H4 (cell line): ENCODE measurements around the gene SLC22A31. TPM values are rescaled to one million over a fixed set of nuclear protein-coding genes. Genes with fewer than 3 reads are reported as not detected.
"Not testable (repeated sequence)": the region's sequence is repeated elsewhere in the genome, so short reads cannot be mapped to it uniquely, and the experiment has no call there.

ENCODE experiments used
- DNase-seq: peaks from one replicate; pipeline ENCODE4 v3.0.0-alpha.2; 2015; ENCODE audit warnings: low spot score
- total RNA-seq: library from RNA; depleted of rRNA; stranded (reverse); fragments of >200 nt; shearing (Covaris generic); gene quantifications from 2 replicates; pipeline ENCODE4 v1.2.3, GENCODE V29; 2014

Gene SLC22A31
- total RNA-seq, 1 experiment from 2014 or later: not detected

DNA sequence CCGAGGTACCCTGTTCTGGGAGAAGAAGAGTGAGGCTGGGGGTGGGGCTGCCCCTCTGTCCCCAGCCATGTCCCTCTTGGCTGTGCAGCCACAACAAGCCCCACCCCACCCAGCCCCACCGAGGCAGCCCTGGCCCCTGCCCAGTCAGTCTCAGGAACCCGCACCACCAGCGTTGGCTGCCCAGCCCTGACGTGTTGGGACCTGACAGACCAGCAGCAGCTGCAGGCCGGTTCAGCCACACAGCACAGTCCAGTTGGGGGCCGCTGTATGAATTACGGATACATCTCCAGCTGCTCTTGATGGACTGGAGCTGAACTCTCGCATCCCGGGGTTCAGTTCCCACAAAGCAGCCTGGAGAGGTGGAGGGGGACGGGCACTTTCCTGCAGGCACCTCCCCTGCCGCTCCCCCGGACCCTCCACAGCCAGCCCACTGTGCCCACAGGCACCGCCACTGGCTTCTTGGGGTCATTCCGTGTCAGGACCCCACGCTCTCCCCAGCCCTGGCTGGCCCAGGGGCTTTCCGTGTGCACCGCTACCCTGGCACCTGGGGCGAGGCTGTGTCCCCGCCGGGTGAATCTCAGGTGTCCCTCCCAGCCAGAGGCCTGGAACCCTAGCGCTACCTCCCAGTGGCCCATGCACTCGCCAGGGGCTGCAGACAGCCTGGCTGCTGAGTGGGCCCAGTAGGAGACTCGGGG lies 21.7 kb downstream of the SLC22A31 start:
- no peak for DNase-seq

DNA sequence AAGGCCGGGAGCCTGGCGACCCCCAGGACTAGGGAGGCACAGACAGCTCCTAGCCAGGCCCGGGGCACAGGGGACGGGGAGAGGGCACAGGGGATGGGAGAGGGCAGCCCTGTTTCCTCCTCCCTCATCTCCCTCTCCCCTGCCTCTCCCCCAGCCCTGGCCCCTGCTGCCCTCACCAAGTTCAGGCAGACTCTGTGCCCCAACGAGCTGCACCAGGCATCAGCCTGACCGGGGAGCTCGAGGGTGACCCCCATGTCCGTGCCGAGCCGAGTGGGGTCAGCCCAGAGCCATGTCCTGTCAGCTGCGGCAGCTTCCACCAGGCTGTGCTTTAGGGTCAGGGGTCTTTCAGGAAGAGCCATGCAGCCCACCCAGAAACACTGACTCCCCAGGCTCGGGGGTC lies 22.8 kb downstream of the SLC22A31 start:
- DNase-seq: no peak

DNA sequence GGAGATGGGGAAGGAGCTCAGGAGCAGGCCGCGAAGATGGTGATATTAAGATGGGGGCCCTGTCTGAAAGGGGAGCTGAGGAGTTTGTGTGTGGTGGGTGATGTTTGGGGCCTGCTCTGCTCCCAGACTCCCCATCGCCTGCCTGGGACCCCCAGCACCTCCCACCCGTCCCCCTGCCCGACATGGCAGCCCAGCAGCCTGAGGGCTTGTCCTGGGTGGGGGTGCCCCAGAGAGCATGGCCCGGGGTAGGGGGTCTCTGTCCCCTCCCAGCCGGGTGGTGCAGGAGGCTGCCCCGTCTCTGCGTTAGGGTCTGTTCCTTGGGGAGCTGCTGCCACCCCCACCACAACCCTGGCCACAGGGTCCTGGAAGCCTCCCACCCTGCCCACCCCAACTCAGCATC lies 23.6 kb downstream of the SLC22A31 start:
- DNase-seq: no peak

DNA sequence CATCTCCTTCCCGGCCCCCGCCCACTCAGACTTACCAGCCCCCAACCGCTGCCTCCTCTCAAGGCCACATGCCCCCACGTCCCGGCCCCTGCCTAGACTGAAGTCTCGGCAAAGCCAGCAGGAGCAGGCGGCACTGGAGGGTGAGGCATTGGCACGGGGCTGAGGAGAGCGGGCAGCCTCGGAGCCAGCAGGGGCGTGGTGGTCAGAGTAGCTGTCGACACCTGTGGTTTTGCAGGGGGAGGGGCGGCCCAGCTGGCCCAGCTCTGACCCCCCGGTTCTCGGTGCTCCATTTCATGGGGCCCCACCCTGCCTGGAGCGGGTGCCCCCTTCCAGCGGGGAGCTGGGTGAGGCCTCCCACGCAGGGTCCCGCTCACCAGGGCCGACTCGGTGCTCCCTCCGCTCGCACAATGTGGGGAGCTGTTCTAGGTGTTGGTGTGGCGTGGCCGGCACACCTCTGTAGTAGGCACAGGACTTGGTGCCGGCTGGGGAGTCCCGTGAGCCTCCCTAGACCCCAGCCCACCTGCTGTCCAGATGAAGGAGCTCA lies 24.1 kb downstream of the SLC22A31 start:
- no peak for DNase-seq

DNA sequence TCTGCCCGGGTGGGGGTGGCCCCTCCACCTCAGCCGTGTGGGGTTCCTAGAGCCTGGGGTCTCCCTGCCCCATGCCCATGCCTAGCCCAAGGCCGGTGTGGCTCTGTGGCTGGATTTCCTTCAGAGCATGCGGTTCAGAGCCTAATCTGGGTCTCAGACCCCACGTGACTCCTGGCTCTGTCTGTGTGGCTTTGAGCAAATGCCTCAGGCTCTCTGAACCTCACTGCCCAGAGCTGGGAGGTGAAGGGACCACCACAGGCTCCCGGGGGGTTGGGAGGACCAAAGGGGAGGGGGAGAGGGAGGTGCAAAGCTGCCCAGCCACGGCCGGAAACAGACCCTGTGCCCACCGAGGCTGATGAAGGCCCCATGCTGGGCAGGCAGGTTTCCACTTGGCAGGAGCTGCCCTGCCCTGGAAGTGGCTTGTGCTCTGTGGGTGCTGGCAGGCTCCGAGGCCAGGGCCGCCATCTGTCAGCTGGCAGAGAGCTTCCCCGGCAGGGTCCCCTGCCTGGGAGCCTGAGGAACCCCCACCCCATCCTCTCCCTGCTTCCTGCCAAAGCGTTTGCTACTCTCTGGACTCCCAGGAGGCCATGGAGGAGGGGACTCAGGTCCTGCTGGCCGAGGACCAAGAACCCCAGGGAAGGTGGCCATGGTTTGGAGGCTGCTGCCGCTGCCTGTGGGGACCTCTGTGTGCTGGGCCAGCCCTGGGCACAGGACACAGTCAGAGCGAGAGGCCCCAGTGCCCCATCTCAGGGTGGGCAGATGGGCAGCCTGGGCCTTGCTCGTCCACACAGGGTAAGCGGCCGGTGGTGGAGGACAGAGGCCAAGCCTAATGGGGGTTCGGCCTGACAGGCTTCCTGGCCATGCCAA lies 24.8 kb downstream of the SLC22A31 start:
- DNase-seq: no peak

DNA sequence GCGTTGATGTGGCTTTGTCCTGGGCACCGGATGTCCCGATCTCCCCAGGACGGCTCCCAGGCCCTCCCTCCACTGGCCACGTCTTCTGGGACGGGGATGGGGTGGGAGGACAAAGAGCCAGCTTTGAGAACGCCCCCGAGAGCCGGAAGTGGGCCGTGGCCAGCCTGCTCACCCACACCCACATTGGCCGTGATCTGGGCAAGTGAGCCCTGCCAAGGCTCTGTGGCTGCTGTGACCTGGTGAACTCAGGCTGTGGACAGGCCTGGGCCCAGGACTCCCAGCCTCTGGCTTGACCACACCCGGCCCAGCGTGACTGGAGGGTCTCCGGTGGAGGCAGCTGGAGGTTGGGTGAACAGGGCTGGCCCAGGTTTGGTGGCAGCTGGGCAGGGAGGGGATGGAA lies 25.5 kb downstream of the SLC22A31 start:
- DNase-seq: peak; percentile 47

DNA sequence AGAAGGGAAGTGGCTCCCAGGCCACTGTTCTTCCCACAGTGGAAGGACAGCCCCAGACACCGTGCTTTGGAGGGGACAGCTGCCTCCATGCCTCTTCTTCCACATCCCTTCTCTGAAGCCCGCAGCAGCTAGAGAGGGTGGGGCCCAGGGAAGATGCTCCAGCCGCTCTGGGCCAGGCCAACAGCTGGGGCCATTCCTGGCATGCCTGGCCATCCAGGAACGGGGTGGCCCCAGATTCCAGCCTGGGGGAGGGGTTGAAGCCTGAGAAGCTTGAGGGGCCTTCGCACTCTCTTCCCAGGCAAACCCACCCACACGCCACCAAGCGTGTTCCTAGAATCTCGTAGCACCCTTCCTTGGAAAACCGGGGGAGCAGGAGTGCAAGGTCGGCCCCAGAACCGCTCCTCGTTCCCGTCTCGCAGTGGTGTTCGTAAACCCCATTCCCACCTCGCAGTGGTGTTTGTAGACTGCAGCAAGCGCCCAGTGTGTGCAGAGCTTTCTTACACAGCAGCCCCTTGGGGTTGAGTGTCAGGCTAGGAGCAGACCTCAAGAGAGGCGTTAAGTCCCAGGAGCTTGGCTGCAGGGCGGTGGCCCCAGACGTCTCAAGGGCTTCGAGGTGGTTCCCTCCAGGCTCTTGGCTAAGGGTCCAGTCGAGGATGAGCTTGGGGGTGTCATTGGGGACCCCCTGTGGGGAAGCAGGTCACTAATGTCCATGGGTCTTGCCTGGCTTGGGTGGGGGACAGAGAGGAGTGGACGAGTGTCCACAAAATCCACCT lies 26.1 kb downstream of the SLC22A31 start:
- DNase-seq: no peak

DNA sequence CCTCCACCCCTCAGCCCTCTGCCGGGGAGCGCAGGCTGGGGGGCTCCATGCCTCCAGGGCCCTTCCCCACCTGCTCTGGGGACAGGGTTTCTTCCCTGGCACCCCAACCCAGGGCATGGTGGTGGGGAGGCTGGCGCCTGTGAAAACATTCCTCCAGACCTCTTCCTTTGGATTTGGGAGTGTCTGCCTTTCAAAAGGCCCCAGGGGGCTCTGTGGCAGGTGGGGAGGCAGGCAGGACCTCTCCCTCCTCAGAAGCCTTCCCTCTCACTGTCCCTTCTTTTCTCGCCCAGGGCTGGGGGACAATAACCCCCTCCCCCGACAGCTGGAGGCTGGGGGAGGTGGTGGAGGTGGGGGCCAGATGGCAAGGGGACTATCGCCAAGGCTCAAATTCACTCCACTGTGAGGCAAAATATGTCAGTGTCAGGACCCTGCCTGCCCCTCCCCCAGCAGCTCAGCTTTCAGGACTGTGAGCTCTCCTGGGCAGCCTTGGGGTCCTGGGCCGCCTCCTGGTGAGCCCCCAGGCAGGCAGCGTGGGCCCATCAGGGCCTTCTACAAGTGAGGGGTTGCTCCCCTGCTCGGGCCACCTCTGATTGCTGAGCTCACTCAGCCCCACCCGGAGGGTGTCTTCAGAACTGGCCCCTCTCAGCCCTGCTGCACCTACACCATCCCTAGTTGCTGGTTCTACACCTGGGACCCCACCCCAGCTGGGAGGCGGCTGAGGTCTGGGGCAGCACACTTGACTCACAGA lies 27.0 kb downstream of the SLC22A31 start:
- DNase-seq: no peak

DNA sequence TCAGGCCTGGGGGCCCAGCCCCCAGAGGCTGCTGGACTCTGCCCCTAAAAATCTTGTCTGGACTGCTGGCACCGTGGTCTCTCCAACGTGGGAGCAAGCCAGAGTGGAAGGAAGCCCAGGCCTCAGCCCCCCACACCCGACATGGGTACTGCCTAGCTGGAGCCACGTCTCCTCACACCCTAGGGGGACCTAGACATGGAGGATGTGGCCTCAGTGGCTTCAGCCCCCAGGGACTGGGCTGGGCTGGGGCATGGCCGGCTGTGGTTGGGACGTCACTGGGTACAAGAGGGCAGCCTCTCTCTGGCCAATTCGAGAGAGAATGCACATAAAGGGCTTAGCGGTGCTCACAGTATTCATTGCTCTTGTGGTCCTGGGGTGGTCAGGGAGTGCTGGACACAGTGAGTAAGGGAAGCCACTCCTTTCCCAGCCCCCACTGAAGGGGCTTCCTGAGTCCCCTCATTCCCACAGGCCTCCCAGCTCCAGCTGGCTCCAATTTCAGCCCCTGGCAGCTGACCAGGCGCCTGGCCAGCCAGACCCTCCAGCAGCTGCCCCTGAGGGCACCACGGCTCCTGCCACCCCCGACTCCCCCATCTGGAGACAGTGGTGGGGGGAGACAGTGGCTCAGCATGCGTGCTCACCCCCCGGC lies 27.7 kb downstream of the SLC22A31 start:
- no peak for DNase-seq

DNA sequence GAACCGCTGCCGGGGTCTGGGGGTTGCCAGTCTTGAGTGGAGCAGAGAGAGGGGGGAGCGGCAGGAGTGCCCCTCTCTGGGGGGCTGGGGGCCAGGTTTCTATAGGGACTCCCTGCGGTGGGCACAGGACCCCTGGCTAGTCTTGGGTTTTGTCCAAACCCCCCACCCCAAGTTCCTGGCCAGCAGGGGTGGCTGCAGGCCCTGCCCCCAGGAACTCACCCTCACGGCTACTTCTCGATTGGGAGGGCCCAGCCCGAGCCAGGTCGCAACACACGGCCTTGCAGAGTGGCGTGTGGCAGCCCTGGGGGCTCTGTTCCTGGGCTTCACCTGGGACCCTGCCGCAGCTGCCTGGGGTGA lies 28.2 kb downstream of the SLC22A31 start:
- DNase-seq: no peak

DNA sequence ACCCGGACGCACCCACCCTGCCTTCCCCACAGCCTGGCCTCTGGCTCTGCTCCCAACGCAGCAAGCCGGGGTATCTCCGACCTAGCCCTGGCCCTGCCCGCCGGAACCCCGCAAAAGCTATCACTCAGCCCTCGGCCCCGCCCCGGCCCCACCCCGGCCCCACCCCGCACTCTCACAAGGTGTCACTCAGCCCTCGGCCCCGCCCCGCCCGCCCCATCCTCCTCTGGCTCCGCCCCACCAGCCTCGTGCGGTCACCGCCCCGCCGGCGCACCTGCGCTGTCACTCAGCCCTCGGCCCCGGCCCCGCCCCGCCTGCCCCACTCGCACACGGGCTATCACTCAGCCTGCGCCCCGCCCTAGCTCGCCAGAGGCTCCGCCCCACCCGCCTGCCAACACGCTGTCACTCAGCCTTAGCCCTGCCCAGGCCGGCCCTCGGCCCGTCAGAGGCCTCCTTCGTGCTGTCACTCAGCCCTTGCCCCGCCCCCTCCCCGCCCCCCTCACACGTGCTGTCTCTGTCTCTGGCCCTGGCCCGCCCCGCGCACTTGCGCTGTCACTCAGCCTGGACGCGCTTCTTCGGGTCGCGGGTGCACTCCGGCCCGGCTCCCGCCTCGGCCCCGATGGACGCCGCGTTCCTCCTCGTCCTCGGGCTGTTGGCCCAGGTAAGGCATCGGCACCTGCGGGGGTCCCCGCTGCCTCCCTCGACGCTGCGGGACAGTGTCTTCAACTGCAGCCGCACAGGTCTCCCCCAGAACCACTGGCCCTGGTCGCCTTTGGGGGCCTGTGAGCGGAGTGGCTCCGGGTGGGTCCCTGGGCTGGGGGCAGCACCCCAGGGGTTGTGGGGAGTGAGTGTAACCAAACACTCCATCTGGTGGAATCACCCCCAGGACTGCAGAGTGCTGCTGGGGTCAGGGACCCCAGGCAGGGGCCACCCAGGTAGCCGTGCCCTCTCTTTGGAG lies 28.8 kb downstream of the SLC22A31 start, which contains the start of gene CDH15:
Gene CDH15 (plus strand): TSS at position 533 of the 955 bp plus-strand sequence. CDS start 84 bp downstream, at position 617.
- peak; percentile 59 for DNase-seq

DNA sequence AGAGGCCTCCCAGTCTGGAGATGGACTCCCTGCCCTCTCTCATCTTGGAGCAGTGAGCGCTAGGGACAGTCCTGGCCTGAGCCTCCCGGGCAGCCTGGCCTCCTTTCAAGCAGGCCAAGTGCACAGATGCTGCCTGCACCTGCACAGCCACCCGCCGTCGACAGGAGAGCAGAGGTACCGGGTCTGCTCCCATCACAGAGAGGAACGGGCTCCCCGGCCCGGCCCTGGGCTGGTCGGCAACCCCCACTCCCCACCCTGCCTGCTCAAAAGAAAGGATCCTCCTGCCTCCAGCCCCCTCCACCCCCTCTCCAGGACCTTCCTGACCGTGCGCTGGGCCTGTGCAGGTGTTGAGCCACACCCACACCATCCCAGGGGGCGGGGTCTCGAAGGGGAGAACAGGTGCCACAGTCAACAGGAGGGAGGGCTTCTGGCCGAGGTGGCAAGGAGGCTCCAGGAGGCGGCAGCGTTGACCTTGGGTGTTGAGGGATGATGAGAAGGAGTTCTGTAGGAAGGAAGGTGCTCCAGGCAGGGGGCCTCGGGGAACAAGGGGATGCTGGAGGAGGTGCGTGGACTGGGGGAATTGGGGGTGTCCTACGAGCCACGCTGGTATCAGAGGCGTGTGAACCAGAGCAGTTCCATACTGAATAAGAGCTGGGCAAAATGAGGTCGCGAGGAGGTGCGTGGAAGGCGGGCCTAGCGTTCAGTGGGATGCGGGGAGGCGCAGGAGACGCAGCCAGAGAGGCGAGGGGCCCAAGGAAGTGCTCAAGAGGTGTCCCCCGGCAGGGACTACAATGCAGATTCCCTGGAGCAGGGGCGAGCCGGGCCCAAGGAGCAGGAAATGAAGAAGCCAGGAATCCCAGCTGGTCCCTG lies 29.8 kb downstream of the SLC22A31 start:
- no peak for DNase-seq

DNA sequence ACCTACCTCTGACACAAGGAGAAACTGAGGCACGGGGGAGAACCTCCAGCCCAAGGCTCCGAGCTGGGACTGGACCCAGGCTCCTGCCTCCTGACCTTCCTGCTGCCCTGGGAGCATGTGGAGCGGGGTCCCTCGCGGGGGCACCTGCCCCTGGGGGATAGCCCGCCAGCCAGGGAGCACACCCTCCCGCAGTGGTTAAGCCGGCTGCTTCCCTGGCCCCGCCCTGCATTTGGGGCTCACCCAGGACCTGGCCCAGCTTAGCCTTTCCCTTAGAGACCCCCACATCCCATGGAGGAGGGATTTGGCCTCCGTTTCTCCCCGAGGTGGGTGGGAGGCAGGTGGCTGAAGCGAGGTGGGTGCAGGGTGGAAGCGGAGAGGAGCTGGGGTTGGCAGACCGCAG lies 30.6 kb downstream of the SLC22A31 start:
- DNase-seq: no peak

DNA sequence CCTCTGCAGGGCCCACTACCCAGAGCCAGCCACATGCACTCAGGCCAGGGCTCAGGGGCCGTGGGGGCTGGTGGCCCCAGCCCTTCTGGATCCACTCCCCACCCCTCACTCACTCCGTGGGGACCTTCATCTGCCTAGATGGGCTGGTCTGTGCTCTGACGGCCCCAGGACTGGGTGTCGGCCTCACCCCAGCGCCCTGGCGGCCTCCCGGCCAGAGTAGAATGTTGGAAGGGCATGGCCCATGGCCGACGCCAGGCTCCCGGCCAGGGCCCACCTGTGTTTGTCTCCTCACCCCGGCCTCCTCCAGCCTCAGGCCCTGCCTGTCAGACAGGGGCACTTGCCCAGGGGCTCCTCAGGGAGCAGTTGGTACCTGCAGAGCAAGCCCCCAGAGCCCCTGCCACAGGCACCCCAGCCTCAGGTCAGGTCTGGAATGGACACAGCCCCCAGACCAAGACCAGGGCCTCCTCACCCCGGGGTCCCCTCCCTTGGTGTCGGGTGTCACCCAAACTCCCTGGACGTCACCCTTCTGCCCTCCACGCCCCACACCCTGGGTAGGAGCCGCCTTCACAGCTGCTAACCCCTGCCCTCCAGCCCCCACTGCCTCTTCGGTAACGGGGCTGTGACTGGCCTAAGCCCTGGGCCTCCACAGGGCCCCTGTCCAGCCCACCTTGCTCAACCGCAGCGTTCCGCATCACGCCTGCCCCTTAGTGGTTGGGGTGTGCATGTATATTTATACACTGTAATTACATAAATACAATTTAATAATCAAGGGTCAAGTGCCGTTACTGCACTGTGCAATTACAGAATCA lies 31.8 kb downstream of the SLC22A31 start:
- DNase-seq: no peak

DNA sequence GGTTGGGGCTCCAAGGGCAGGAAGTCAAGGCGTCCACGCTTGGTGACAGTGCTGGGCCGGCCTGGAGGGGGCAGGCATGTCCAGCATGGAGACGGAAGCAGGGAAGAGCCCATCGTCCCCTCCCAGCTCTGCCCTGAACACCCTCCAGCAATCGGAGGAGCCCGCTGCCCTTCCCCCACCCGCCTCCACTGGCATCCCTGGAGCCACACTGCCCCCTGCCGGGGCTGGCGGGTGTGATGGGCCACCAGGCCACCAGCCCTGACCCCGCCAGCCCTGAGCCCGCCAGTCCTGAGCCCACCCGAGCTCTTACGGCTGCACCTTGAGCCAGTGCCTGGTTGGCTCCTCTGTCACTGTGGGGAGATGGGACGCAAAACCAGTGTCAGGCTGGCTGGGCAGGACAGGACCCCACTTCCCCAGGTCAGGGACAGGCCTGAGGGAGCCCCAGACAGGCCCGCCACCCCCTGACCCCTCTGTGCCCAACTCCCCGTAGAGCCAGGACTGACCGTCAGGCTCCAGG lies 32.9 kb downstream of the SLC22A31 start:
- peak; percentile 90 for DNase-seq

DNA sequence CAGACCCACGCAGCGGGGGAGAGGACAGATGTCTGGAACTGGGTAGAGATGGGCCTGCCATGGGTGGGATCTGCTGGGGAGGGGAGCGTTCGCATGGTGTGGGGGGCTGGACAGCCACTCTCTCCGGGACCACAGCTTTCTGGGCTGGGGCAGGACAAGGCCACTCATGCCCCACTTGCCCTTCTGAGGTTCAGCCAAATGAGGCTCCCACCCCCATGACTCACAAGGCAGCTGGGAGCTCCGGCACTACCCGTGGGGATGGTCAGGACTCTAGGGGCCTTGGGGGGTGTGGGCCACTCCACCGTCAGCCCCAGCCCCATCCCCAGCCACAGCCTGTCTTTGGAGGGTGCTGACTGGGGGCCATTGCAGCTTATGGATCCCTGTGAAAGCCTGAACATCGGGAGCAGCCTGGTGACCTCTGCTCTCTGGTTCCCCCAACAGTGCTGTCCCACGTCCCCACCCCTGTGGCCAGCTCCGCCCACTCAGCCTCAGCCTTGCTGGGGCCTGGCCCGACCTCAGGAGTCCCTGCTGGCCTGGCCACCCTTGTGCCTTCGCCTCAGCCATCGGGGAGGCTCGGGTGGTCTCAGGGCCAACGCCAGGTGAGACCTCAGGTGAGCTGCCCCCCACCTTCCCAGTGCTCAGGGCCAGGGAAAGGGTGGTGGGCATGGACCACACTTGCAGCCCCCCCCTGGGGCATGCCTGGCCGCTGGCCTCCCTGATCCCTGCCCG lies 33.5 kb downstream of the SLC22A31 start:
- DNase-seq: no peak

DNA sequence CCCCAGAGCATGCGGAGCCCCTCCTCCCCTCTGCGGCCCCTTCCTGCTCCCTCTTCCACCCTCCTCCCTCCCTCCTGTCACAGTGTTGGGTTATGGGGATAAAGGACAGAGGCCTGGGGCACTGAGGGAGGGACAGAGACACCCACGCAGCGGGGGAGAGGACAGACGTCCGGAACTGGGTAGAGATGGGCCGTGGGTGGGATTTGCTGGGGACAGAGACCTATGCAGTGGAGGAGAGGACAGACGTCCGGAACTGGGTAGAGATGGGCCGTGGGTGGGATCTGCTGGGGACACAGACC lies 34.7 kb downstream of the SLC22A31 start:
- not testable (repeated sequence) for DNase-seq
